Measurements from ENCODE around the gene EIF4G3.

DNA sequence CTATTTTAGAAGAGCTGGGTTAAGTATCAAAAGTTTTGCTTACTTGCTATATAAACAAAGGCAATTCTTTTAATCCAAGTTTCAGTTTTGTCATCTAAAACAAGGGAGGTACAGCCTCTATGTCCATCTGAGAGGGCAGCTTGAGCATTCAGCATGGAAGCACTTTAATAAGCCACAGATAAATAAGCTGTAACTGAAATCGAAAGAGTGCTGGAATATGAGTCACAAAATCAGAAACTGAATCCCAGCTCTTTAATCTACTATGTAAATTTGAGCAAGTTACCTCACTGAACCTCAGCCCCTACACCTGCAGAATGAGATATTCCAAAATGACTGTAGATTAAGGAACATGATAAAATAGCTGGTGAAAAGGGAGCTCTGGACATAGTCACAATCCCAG, 309.6 kb downstream of the EIF4G3 start:
- no peak for TF ChIP-seq POLR2AphosphoS5 (IDR thresholded peaks at IDR 0.05; ENCODE audit: low read depth, low read length)
- TF ChIP-seq POLR2A (IDR thresholded peaks at IDR 0.05; ENCODE audit: low read depth, low read length): no peak
